WI38 (cell line): Measurements from ENCODE around the gene PRDM10.

Experiments
- H3K4me3 ChIP-seq: 2 replicates; pipeline ENCODE4 v1.5.1; 2011; ENCODE audit warnings: low read depth, mild to moderate bottlenecking, control low read depth, low read length
- TF ChIP-seq, protein P1 (sequence below): IDR thresholded peaks from 2 replicates; pipeline ENCODE4 v1.5.1; 2012; ENCODE audit warnings: low read depth, mild to moderate bottlenecking, control low read depth, low read length

Gene PRDM10

DNA sequence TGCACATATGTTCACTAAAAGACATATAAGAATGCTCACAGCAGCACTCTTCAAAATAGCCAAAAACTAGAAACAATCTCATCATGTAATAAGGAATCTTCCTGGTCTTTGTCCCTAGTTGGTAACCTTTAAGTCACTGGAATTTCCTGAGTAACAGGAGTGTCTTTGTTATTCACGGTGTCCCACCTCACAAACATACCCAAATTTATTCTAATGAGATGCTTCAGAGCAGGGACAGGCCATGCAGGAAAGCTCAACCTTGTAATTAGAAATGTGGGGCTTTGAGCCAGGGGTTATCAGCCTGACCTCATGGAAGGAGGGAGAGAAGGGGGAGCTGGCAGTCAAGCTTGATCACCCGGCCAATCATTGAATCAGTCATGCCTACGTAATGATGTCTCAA lies 66.9 kb downstream of the PRDM10 start:
- no peak overlapping the region for H3K4me3 ChIP-seq
- TF ChIP-seq, protein P1, sequence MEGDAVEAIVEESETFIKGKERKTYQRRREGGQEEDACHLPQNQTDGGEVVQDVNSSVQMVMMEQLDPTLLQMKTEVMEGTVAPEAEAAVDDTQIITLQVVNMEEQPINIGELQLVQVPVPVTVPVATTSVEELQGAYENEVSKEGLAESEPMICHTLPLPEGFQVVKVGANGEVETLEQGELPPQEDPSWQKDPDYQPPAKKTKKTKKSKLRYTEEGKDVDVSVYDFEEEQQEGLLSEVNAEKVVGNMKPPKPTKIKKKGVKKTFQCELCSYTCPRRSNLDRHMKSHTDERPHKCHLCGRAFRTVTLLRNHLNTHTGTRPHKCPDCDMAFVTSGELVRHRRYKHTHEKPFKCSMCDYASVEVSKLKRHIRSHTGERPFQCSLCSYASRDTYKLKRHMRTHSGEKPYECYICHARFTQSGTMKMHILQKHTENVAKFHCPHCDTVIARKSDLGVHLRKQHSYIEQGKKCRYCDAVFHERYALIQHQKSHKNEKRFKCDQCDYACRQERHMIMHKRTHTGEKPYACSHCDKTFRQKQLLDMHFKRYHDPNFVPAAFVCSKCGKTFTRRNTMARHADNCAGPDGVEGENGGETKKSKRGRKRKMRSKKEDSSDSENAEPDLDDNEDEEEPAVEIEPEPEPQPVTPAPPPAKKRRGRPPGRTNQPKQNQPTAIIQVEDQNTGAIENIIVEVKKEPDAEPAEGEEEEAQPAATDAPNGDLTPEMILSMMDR = no peak

DNA sequence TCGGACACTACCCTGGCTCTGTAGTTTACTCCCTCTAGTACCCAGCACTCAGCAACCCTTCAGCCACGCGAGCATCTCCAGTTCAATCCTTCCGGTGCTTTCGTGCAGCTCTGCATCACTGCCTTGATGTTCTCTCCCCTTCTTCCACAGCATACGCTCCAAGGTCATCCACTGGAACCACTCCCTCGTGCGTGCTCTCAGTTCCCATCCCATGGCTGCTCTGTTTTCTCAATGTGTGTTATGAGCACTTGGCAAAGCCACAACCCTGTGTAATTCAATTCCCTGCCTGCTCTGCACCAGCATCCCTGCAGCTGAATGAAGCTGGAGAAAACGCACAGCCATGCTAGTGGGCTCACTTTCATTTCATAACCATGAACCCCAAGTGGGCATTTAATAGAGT lies 68.7 kb downstream of the PRDM10 start:
- no peak overlapping the region for H3K4me3 ChIP-seq
- TF ChIP-seq, protein P1 = no peak

DNA sequence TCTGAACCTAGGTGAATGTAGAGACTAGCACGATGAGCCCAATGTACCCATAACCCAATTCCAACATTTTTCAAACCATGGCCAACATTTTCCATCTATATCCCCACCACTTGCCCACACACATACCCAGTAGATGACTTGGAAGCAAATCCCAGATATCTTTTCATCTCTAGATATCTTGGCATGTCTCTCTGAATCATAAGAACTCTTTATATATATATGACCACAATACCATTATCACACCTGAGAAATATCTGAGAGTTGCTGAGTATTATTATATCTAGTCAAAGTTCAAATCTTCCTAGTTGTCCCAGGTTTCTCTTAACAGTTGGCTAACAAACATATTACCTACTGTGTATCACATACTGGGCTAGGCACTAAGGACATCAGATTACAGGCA lies 69.4 kb downstream of the PRDM10 start:
- no peak overlapping the region for H3K4me3 ChIP-seq
- TF ChIP-seq, protein P1 = no peak

DNA sequence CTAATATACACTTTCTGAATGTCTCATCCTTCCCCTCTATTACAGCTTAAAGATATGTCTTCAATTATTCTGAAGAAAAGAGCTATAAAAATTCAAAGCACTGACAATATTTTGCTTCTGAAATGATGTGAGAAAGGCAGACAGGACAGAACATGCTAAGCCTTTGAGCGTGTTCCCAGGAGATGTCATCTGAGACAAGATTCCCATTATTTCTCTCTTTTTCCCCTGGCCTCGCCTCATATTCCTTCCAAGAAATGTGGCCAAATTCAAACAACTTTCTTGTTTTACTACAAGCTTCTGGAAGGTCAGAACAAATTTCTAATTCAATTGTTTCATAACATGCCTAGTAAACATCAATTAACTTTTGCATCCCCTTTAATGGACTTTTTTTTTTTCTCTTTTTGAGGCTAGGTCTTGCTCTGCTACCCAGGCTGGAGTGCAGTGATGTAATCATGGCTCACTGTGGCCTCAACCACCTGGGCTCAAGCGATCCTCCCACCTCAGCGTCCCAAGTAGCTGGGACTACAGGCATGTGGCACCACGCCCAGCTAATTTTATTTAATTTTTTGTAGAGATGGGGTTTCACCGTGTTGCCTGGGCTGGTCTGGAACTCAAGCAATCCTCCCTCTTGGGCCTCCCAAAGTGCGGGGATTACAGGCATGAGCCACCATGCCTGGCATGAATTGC lies 70.1 kb downstream of the PRDM10 start:
- TF ChIP-seq, protein P1 = no peak
- no peak overlapping the region for H3K4me3 ChIP-seq

DNA sequence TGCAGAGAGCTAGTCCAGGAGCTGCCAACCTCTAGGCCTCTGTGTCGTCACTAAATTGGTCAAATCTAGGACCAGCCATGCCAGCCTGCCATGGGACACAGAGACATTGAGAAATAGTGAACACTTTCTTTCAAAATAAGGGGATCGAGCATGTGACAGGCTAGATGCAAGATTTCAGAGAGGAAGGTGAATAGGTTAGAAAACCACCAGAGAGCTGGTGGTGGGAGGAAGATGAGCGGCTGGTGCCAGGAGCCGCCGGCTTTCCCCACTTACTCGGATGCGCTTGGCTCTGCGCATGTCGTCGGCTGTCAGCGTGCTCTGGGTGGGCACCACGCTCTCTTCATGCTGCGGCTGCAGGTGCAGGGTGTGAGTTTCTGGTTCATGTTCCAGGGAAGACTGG lies 71.9 kb downstream of the PRDM10 start:
- no peak overlapping the region for H3K4me3 ChIP-seq
- TF ChIP-seq, protein P1 = no peak

DNA sequence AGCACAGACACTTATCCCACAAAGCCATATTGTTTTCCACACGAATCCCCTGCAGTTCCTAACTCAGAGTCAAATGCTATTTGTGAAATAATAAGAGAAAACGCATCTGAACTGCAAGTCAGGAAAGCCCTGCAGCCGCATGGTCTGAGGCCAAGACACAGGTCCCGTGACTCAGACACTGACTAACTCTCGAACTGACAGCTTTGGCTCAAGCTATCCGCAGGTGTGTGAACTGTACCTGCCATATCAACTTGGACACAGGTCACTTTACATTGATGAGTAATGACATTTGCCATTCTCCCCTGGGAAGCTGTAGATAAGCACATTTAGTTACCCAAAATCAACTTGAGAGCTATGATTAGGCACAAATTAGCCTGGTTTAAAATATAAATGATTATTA lies 72.3 kb downstream of the PRDM10 start:
- TF ChIP-seq, protein P1 = no peak
- H3K4me3 ChIP-seq = no peak overlapping the region

DNA sequence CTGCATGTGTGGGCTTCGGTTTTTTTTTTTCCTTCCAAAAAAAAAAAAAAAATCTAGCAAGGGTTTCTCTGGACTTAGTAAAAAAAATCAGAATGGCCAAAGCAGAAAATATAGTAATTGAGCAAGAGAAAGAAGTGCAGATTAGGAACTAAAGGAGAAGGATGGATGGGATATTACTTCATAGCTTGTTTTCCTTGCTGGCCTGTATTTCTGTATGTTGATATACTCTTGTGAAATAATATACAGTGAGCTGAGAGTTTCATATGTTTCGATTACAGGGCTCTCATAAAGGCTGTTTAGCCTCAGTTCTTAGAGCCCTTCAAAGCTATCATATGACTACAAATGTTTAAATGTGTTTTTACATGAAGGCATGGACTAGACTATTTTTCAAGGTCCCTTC lies 72.9 kb downstream of the PRDM10 start:
- H3K4me3 ChIP-seq = no peak overlapping the region
- TF ChIP-seq, protein P1 = no peak
